Fibroblast of lung (primary cell): ENCODE measurements around the gene RHBDL3. TPM values are rescaled to one million over a fixed set of nuclear protein-coding genes. Genes with fewer than 3 reads are reported as not detected.
"Not testable (repeated sequence)": the region's sequence is repeated elsewhere in the genome, so short reads cannot be mapped to it uniquely, and the experiment has no call there.

ENCODE experiments used
- DNase-seq, 2 donors: peaks; one replicate each; pipeline versions ENCODE4 v3.0.0 to v3.0.0-alpha.2; 2010; ENCODE audit warnings: low read depth in 2 of 2
- H2AFZ ChIP-seq: 2 replicates; pipeline ENCODE4 v1.5.1; 2012; ENCODE audit warnings: low read length, control low read depth, inconsistent platforms
- H3K27ac ChIP-seq: 2 replicates; pipeline ENCODE4 v1.5.1; 2011; ENCODE audit warnings: low read length, control low read depth; ENCODE audit not compliant: insufficient read depth
- H3K27me3 ChIP-seq: 2 replicates; pipeline ENCODE4 v1.5.1; 2011; ENCODE audit warnings: mild to moderate bottlenecking, low read length; ENCODE audit not compliant: control insufficient read depth, insufficient read depth
- H3K36me3 ChIP-seq: 2 replicates; pipeline ENCODE4 v1.5.1; 2011; ENCODE audit warnings: low read length; ENCODE audit not compliant: control insufficient read depth, insufficient read depth
- H3K4me1 ChIP-seq: 2 replicates; pipeline ENCODE4 v1.5.1; 2011; ENCODE audit warnings: low read length; ENCODE audit not compliant: control insufficient read depth, insufficient read depth; ENCODE audit errors: extremely low read depth
- H3K4me2 ChIP-seq: 2 replicates; pipeline ENCODE4 v1.5.1; 2011; ENCODE audit warnings: low read length, control low read depth; ENCODE audit not compliant: insufficient read depth; ENCODE audit errors: extremely low read depth
- H3K4me3 ChIP-seq, 4 experiments: fragments of 200-600 bp in 1 of 4; sonication (generic) in 1 of 4; replicated peaks in 1 of 4; 2 replicates each; pipeline ENCODE4 v1.5.1; 2011 to 2016; ENCODE audit warnings: low read length in 4 of 4, low read depth in 3 of 4, mild to moderate bottlenecking in 3 of 4, control low read depth in 2 of 4, inconsistent platforms in 1 of 4, mixed read lengths in 1 of 4; ENCODE audit not compliant: insufficient read depth in 1 of 4; ENCODE audit errors: control extremely low read depth in 1 of 4
- H3K79me2 ChIP-seq: 2 replicates; pipeline ENCODE4 v1.5.1; 2012; ENCODE audit warnings: mild to moderate bottlenecking, low read length, inconsistent platforms; ENCODE audit not compliant: control insufficient read depth, insufficient read depth
- H3K9ac ChIP-seq: 2 replicates; pipeline ENCODE4 v1.5.1; 2011; ENCODE audit warnings: mild to moderate bottlenecking, low read length, control low read depth; ENCODE audit not compliant: insufficient read depth
- H3K9me3 ChIP-seq: 2 replicates; pipeline ENCODE4 v1.5.1; 2012; ENCODE audit warnings: low read depth, low read length; ENCODE audit not compliant: control insufficient read depth, insufficient read depth
- H4K20me1 ChIP-seq: 2 replicates; pipeline ENCODE4 v1.5.1; 2011; ENCODE audit warnings: low read length; ENCODE audit not compliant: control insufficient read depth, insufficient read depth; ENCODE audit errors: extremely low read depth
- CTCF ChIP-seq, 2 donors: IDR thresholded peaks in 1 of 2; conservative IDR thresholded peaks in 1 of 2; 1 replicate in 1 of 2; 2 replicates in 1 of 2; pipeline ENCODE4 v1.5.1; 2011 to 2012; ENCODE audit warnings: low read length in 2 of 2, control low read depth in 1 of 2, inconsistent platforms in 1 of 2, low read depth in 1 of 2, mild to moderate bottlenecking in 1 of 2
- EZH2 ChIP-seq: IDR thresholded peaks from 2 replicates; pipeline ENCODE4 v1.5.1; 2012; ENCODE audit warnings: low read length, control low read depth, mild to moderate bottlenecking; ENCODE audit errors: missing control alignments
- polyA plus RNA-seq, 2 donors: library from polyadenylated mRNA; depleted of rRNA in 1 of 2; stranded (reverse) in 1 of 2; unstranded in 1 of 2; fragments of >200 nt; gene quantifications; 2 replicates each; pipeline ENCODE4 v1.2.1, GENCODE V29; 2011 to 2012; ENCODE audit warnings: missing spikeins in 1 of 2
- total RNA-seq: library from RNA; depleted of rRNA; stranded (reverse); fragments of >200 nt; gene quantifications from 2 replicates; pipeline ENCODE4 v1.2.1, GENCODE V29; 2014

The RHBDL3 gene
- total and polyA plus RNA-seq, 2 donors (not counting 1 experiment from before 2014, with no cell fraction given) = 0.17 to 0.43 TPM

- Histone ChIP-seq H3K9me3 (no peaks in the 10 kb centered on the region), H3K79me2 (peaks cover 51% of the 10 kb centered on the region), H3K4me3 (peak within 1 kb of the TSS; percentile 76 to 99 (median 90)), H3K9ac (peak within 1 kb of the TSS; percentile 91), H4K20me1 (peaks cover 6% of the 10 kb centered on the region), H3K4me1 (no peaks in the 10 kb centered on the region), H3K36me3 (peaks cover 5% of the 10 kb centered on the region), H3K27ac (peak within 1 kb of the TSS; percentile 96), H2AFZ (peak within 1 kb of the TSS; percentile 72), H3K27me3 (no peaks in the 10 kb centered on the region), H3K4me2 (peak within 1 kb of the TSS; percentile 82)
- TF ChIP-seq EZH2 (no peak), CTCF (conservative IDR thresholded peaks at IDR 0.05 in 1 of 2, IDR thresholded peaks at IDR 0.05 in 1 of 2; ENCODE audit: low read depth in 1 of 2, low read length in 2 of 2) (no peak)
- DNase-seq = peak; percentile 95 to 97
Measured at GRCh38 chr17:32349854-32350665, 84.4 kb downstream of the RHBDL3 start, which contains the start of gene ZNF207. Gene ZNF207, plus strand, starts transcription at chr17:32350157. Its CDS starts 129 bp downstream, at chr17:32350286.

GRCh38 chr17:32350666-32351418 is 85.2 kb downstream of the RHBDL3 start:
- peaks cover 7% of the 10 kb centered on the region for H3K36me3 ChIP-seq
- no peaks in the 10 kb centered on the region for H3K9me3 ChIP-seq
- peak overlapping the region; percentile 76 to 99 (median 90) for H3K4me3 ChIP-seq
- peak overlapping the region; percentile 96 for H3K27ac ChIP-seq
- peak overlapping the region; percentile 74 for H3K4me2 ChIP-seq
- TF ChIP-seq EZH2 = no peak
- TF ChIP-seq CTCF (conservative IDR thresholded peaks at IDR 0.05 in 1 of 2, IDR thresholded peaks at IDR 0.05 in 1 of 2; ENCODE audit: low read depth in 1 of 2, low read length in 2 of 2) = no peak
- DNase-seq = peak; percentile 60 to 81
- peaks cover 6% of the 10 kb centered on the region for H4K20me1 ChIP-seq
- no peaks in the 10 kb centered on the region for H3K27me3 ChIP-seq
- no peak overlapping the region for H2AFZ ChIP-seq
- peak overlapping the region; percentile 91 for H3K9ac ChIP-seq
- peaks cover 3% of the 10 kb centered on the region for H3K4me1 ChIP-seq
- H3K79me2 ChIP-seq = peaks cover 58% of the 10 kb centered on the region

- not testable (repeated sequence) for H3K27ac ChIP-seq, H4K20me1 ChIP-seq, H3K4me1 ChIP-seq, H3K9me3 ChIP-seq, H2AFZ ChIP-seq, H3K27me3 ChIP-seq, DNase-seq, H3K36me3 ChIP-seq, H3K9ac ChIP-seq
- Histone ChIP-seq H3K79me2 (peaks cover 76% of the 10 kb centered on the region), H3K4me3 (peak overlapping the region; percentile 76 to 99 (median 90)), H3K4me2 (peak overlapping the region; percentile 83)
Measured at GRCh38 chr17:32352734-32353133, 87.1 kb downstream of the RHBDL3 start.
